Stomach (tissue), 4 donors: ENCODE results near the gene NFATC2.

Source experiments
- CTCF ChIP-seq, 7 experiments: fragments of 450-650 bp in 4 of 7; fragments of 200-600 bp in 3 of 7; sonication (generic) in 3 of 7; IDR thresholded peaks; one replicate each; pipeline ENCODE4 v1.5.1; 2016 to 2019; ENCODE audit warnings: antibody characterized with exemption in 7 of 7, control low read depth in 2 of 7, mild to moderate bottlenecking in 1 of 7
- EP300 ChIP-seq: sonication (generic); formaldehyde crosslinking; IDR thresholded peaks from one replicate; pipeline ENCODE4 v1.6.1; 2017; ENCODE audit warnings: antibody characterized with exemption
- POLR2A ChIP-seq, 4 donors: fragments of 450-650 bp; IDR thresholded peaks; one replicate each; pipeline ENCODE4 v1.6.1; 2016; ENCODE audit warnings: antibody characterized with exemption in 4 of 4, control low read depth in 2 of 4, mild to moderate bottlenecking in 1 of 4, moderate library complexity in 1 of 4
- POLR2AphosphoS5 ChIP-seq, 3 donors: sonication (generic); formaldehyde crosslinking; IDR thresholded peaks; one replicate each; pipeline ENCODE4 v1.6.1; 2016; ENCODE audit warnings: antibody characterized with exemption in 3 of 3

- TF ChIP-seq CTCF (IDR thresholded peaks at IDR 0.05) (no peak), POLR2A (IDR thresholded peaks at IDR 0.05) (no peak), EP300 (no peak), POLR2AphosphoS5 (IDR thresholded peaks at IDR 0.05) (no peak)
These were observed 10.6 kb downstream of the NFATC2 start for GRCh38 chr20:51531712-51532456.
